Dermis lymphatic vessel endothelial cell (primary cell): ENCODE data around the gene OR4D10. TPM values are rescaled to one million over a fixed set of nuclear protein-coding genes. Genes with fewer than 3 reads are reported as not detected.

Experiments
- total RNA-seq: library from RNA; depleted of rRNA; stranded (reverse); fragments of >200 nt; gene quantifications from 2 replicates; pipeline ENCODE4 v1.2.1, GENCODE V29; 2014

OR4D10 gene
- not detected in 2 replicates for total RNA-seq

GRCh38 chr11:59473015-59473414 is at the start of gene OR4D10:
TSS of gene OR4D10 (plus strand) at chr11:59473315. CDS start at chr11:59477430, 4,115 bp downstream.

GRCh38 chr11:59426361-59427067 is 46.6 kb upstream of the OR4D10 start, which contains the start of gene OR5A2:
TSS of gene OR5A2 (minus strand) at chr11:59426413. CDS start at chr11:59422953, 3,460 bp downstream.

GRCh38 chr11:59436169-59436568 is 36.9 kb upstream of the OR4D10 start, which contains the start of gene OR5A1:
TSS of gene OR5A1 (plus strand) at chr11:59436469. CDS start at chr11:59443169, 6,700 bp downstream.

GRCh38 chr11:59456661-59457060 is 16.5 kb upstream of the OR4D10 start, which contains the start of gene OR4D6:
TSS of gene OR4D6 (plus strand) at chr11:59456961. CDS start at chr11:59456961, 0 bp downstream.

GRCh38 chr11:59503276-59503675 is 30.2 kb downstream of the OR4D10 start, which contains the start of gene OR4D11:
TSS of gene OR4D11 (plus strand) at chr11:59503576. CDS start at chr11:59503576, 0 bp downstream.

GRCh38 chr11:59510941-59511589 is 38.0 kb downstream of the OR4D10 start, which contains the start of gene OR4D9:
TSS of gene OR4D9 (plus strand) at chr11:59511539. CDS start at chr11:59514913, 3,374 bp downstream.

Other genes with a start within 250 kb of the OR4D10 start
- not detected in 2 replicates for gene OR5AN1, start 114.4 kb upstream of the OR4D10 start, total RNA-seq
- under 0.01 TPM in 1 of 2 replicates, not detected in the other for gene OR5A2, start 46.9 kb upstream of the OR4D10 start, total RNA-seq
- under 0.01 TPM in 1 of 2 replicates, not detected in the other for gene OR5A1, start 36.8 kb upstream of the OR4D10 start, total RNA-seq
- not detected in 2 replicates for gene OR4D6, start 16.4 kb upstream of the OR4D10 start, total RNA-seq
- gene OR4D11, start 30.3 kb downstream of the OR4D10 start, total RNA-seq, result not detected in 2 replicates
- gene OR4D9, start 38.2 kb downstream of the OR4D10 start, total RNA-seq, result under 0.01 TPM in 1 of 2 replicates, not detected in the other
- gene OSBP, start 142.5 kb downstream of the OR4D10 start, total RNA-seq, result 53.2 and 56.9 TPM in 2 replicates
- 5.8 and 6.8 TPM in 2 replicates for gene PATL1, start 195.7 kb downstream of the OR4D10 start, total RNA-seq
- not detected in 2 replicates for gene OR10V1, start 240.5 kb downstream of the OR4D10 start, total RNA-seq